LNCAP (cell line): ENCODE results near the gene SEC61A1.

Experiments used
- TF ChIP-seq, protein P1 (sequence below): fragments of 450-650 bp; IDR thresholded peaks from 2 replicates; pipeline ENCODE4 v1.5.1; 2017; ENCODE audit warnings: mild to moderate bottlenecking

SEC61A1 gene

DNA sequence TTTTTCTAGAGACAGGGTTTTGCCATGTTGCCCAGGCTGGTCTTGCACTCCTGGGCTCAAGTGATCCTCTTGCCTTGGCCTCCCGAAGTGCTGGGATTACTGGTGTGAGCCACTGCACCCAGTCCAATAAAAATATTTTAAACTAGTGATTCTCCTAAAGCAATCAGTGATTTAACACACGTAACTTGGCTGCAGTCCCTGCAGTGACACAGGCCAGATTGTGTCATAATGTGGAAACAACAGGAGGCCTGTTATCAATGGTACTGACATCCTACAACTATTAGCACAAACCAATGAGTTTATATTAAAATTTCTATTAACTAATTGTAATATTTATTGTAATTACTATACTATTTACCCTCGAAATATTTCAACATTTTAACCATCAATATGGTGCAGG lies 1.6 kb upstream of the SEC61A1 start:
- TF ChIP-seq, protein P1, sequence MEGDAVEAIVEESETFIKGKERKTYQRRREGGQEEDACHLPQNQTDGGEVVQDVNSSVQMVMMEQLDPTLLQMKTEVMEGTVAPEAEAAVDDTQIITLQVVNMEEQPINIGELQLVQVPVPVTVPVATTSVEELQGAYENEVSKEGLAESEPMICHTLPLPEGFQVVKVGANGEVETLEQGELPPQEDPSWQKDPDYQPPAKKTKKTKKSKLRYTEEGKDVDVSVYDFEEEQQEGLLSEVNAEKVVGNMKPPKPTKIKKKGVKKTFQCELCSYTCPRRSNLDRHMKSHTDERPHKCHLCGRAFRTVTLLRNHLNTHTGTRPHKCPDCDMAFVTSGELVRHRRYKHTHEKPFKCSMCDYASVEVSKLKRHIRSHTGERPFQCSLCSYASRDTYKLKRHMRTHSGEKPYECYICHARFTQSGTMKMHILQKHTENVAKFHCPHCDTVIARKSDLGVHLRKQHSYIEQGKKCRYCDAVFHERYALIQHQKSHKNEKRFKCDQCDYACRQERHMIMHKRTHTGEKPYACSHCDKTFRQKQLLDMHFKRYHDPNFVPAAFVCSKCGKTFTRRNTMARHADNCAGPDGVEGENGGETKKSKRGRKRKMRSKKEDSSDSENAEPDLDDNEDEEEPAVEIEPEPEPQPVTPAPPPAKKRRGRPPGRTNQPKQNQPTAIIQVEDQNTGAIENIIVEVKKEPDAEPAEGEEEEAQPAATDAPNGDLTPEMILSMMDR = no peak

DNA sequence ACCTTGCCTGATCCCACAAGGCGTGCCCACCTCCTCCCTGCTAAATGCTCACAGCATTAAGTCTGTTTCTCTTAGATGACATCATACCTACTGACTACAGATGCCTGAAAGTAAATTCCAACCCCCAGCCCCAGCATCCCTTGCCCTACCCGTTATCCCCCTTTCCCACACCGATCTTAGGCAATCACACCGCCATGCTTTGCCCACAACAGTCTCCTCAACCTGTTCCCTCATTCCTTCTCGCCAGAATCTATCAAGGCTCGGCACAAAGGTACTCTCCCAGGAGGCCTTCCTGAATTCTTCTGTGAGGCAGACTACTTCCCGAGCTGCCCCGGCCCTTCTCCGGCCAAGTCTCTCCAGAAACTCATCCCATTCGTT lies 789 bp upstream of the SEC61A1 start:
- TF ChIP-seq, protein P1 = no peak

- TF ChIP-seq, protein P1 = no peak
Observed at GRCh38 chr3:128052595-128053351, 536 bp downstream of the SEC61A1 start.

DNA sequence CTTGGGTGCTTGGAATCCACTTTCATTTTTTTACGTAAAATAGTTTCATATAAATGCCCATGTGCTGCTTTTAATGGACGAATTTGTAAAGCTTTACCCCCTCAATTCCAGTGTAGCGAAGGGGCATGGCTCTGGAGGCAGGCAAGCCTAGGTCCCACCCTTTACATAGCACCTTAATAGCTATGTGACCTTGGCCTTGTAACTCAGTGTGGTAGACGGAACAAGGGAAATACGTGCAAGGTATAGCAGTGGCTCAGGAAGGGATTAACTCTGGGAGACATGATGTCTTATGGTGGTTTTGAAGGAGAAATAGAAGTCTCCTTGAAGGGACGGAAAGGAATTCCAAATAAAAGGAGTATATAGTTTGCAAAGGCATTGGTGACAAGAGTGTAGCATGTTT lies 1.4 kb downstream of the SEC61A1 start:
- TF ChIP-seq, protein P1 = no peak

GRCh38 chr3:128054367-128054766 lies 2.1 kb downstream of the SEC61A1 start:
- TF ChIP-seq, protein P1 = no peak

DNA sequence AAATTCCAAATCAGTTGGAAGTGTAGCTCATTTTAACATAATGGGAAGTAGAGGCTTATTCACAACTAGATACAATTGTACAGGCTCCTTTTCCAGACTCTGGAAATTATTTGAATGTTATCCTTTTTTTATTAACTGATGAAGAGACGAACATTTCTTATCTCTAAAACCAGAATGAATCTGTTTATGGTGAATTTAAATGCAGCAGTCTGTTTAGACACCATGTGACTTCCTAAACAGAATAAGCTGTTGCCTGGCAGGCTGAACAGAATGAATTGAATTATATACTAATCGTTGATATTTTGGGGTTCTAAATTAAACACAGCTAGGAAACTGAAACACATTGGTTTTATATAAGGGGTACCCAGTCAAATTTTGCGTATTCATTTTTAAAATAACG lies 4.0 kb downstream of the SEC61A1 start:
- TF ChIP-seq, protein P1 = no peak

GRCh38 chr3:128060473-128061381 lies 8.5 kb downstream of the SEC61A1 start:
- TF ChIP-seq, protein P1 = no peak
